Stimulated activated naive B cell treated with anti-CD40 and anti-IgM and Interleukin-4, amounts not matched to agents 10 μg/mL and 1 μg/mL and 100 μg/mL, for 72 hours (primary cell): ENCODE measurements around the gene THAP5.

Experiments
- ATAC-seq, 2 donors: fragments of 150-1000 bp; cut with Tn5 transposase; replicated peaks; 2 replicates each; pipeline ENCODE4 v1.10.0; 2021; ENCODE audit warnings: moderate library complexity in 1 of 2
- DNase-seq: peaks from one replicate; pipeline ENCODE4 v3.0.0; 2021
- H3K27ac Mint-ChIP-seq: one replicate; pipeline ENCODE4 v1.8.0; 2022; ENCODE audit warnings: mild to moderate bottlenecking, mixed read lengths
- H3K27me3 Mint-ChIP-seq, 2 donors: one replicate each; pipeline ENCODE4 v1.8.0; 2022; ENCODE audit warnings: mixed read lengths in 2 of 2
- H3K36me3 Mint-ChIP-seq, 2 donors: one replicate each; pipeline ENCODE4 v1.8.0; 2022; ENCODE audit warnings: mixed read lengths in 2 of 2, mild to moderate bottlenecking in 1 of 2
- H3K4me1 Mint-ChIP-seq, 2 donors: one replicate each; pipeline ENCODE4 v1.8.0; 2022; ENCODE audit warnings: mixed read lengths in 2 of 2, mild to moderate bottlenecking in 1 of 2
- H3K4me3 Mint-ChIP-seq, 2 donors: one replicate each; pipeline ENCODE4 v1.8.0; 2022; ENCODE audit warnings: mild to moderate bottlenecking in 2 of 2, mixed read lengths in 2 of 2, moderate library complexity in 1 of 2
- H3K9me3 Mint-ChIP-seq, 2 donors: one replicate each; pipeline ENCODE4 v1.8.0; 2022; ENCODE audit warnings: mixed read lengths in 2 of 2, mild to moderate bottlenecking in 1 of 2

Gene THAP5, protein sequence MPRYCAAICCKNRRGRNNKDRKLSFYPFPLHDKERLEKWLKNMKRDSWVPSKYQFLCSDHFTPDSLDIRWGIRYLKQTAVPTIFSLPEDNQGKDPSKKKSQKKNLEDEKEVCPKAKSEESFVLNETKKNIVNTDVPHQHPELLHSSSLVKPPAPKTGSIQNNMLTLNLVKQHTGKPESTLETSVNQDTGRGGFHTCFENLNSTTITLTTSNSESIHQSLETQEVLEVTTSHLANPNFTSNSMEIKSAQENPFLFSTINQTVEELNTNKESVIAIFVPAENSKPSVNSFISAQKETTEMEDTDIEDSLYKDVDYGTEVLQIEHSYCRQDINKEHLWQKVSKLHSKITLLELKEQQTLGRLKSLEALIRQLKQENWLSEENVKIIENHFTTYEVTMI

GRCh38 chr7:108569381-108570145 lies at the start of gene THAP5, which contains the start of gene DNAJB9:
Gene THAP5, minus strand, starts transcription at chr7:108569706. Its CDS starts 137 bp downstream, at chr7:108569569.
Gene DNAJB9, plus strand, starts transcription at chr7:108569874. Its CDS starts 1,853 bp downstream, at chr7:108571727.
- Mint-ChIP-seq H3K4me3 (peak within 1 kb of the TSS; percentile 96 to 97), H3K36me3 (peaks cover 8 to 28% of the 10 kb centered on the region in 2 donors), H3K9me3 (no peaks in the 10 kb centered on the region), H3K27ac (peak within 1 kb of the TSS; percentile 100), H3K27me3 (no peaks in the 10 kb centered on the region), H3K4me1 (peaks cover 10 to 24% of the 10 kb centered on the region in 2 donors)
- peak; percentile 100 for DNase-seq
- peak; percentile 92 to 93 for ATAC-seq

GRCh38 chr7:108618056-108618455 lies 48.5 kb upstream of the THAP5 start:
- H3K36me3 Mint-ChIP-seq, result no peaks in the 10 kb centered on the region
- no peaks in the 10 kb centered on the region for H3K9me3 Mint-ChIP-seq
- H3K4me1 Mint-ChIP-seq, result no peaks in the 10 kb centered on the region
- H3K4me3 Mint-ChIP-seq, result no peak overlapping the region
- ATAC-seq (no peak), DNase-seq (no peak)
- peak overlapping the region; percentile 14 for H3K27ac Mint-ChIP-seq
- peaks cover 6 to 11% of the 10 kb centered on the region in 2 donors for H3K27me3 Mint-ChIP-seq

- H3K4me1 Mint-ChIP-seq, result no peaks in the 10 kb centered on the region
- H3K36me3 Mint-ChIP-seq, result no peaks in the 10 kb centered on the region
- no peak for DNase-seq
- H3K27ac Mint-ChIP-seq, result no peak overlapping the region
- no peak for ATAC-seq
- H3K27me3 Mint-ChIP-seq, result peaks cover 6 to 11% of the 10 kb centered on the region in 2 donors
- H3K9me3 Mint-ChIP-seq, result no peaks in the 10 kb centered on the region
- no peak overlapping the region for H3K4me3 Mint-ChIP-seq
Measured at GRCh38 chr7:108614896-108615295, 45.4 kb upstream of the THAP5 start.

GRCh38 chr7:108613949-108614381 lies 44.5 kb upstream of the THAP5 start:
- no peak for DNase-seq
- no peak for ATAC-seq
- Mint-ChIP-seq H3K4me1 (no peaks in the 10 kb centered on the region), H3K27me3 (peaks cover 6 to 11% of the 10 kb centered on the region in 2 donors), H3K9me3 (no peaks in the 10 kb centered on the region), H3K27ac (no peak overlapping the region), H3K36me3 (no peaks in the 10 kb centered on the region), H3K4me3 (no peak overlapping the region)

- no peak overlapping the region for H3K27ac Mint-ChIP-seq
- H3K4me1 Mint-ChIP-seq, result no peaks in the 10 kb centered on the region
- H3K36me3 Mint-ChIP-seq, result no peaks in the 10 kb centered on the region
- ATAC-seq (peak; percentile 52 to 68), DNase-seq (no peak)
- H3K27me3 Mint-ChIP-seq, result peaks cover 5 to 10% of the 10 kb centered on the region in 2 donors
- no peaks in the 10 kb centered on the region for H3K9me3 Mint-ChIP-seq
- no peak overlapping the region for H3K4me3 Mint-ChIP-seq
Measured at GRCh38 chr7:108613147-108613948, 43.8 kb upstream of the THAP5 start.

GRCh38 chr7:108611268-108611667 lies 41.8 kb upstream of the THAP5 start:
- DNase-seq, result no peak
- Mint-ChIP-seq H3K9me3 (no peaks in the 10 kb centered on the region), H3K4me1 (no peaks in the 10 kb centered on the region), H3K36me3 (no peaks in the 10 kb centered on the region), H3K27me3 (peaks cover 4 to 10% of the 10 kb centered on the region in 2 donors), H3K27ac (no peak overlapping the region), H3K4me3 (no peak overlapping the region)
- no peak for ATAC-seq

DNA sequence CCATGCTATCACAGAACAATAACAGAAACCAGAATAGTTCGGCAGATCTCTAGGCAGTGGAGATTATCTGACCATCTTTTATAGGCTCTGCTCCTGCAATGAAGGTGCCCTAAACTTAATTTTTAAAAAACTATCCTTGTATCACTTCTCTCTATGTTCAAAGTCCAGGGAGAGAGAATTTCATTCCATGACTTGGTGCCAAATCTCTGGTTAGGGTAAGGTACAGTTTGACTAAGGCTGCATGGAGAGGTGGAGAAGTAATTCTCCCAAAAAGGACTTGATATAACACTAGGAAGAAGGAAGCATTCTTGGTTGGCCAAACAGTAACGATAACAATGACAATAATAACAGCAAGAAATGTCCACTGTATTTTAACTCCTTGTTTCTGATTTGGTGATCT lies 40.1 kb upstream of the THAP5 start:
- H3K27ac Mint-ChIP-seq, result no peak overlapping the region
- H3K4me3 Mint-ChIP-seq, result no peak overlapping the region
- peaks cover 4 to 10% of the 10 kb centered on the region in 2 donors for H3K27me3 Mint-ChIP-seq
- H3K9me3 Mint-ChIP-seq, result no peaks in the 10 kb centered on the region
- no peaks in the 10 kb centered on the region for H3K4me1 Mint-ChIP-seq
- ATAC-seq, result no peak
- DNase-seq, result no peak
- no peaks in the 10 kb centered on the region for H3K36me3 Mint-ChIP-seq

GRCh38 chr7:108605559-108606201 lies 36.2 kb upstream of the THAP5 start:
- Mint-ChIP-seq H3K27me3 (peaks cover 8 to 10% of the 10 kb centered on the region in 2 donors), H3K36me3 (no peaks in the 10 kb centered on the region), H3K9me3 (no peaks in the 10 kb centered on the region), H3K4me1 (peaks cover 0 to 4% of the 10 kb centered on the region in 2 donors), H3K4me3 (no peak overlapping the region), H3K27ac (no peak overlapping the region)
- DNase-seq (no peak), ATAC-seq (no peak)

GRCh38 chr7:108604307-108605077 lies 35.0 kb upstream of the THAP5 start:
- no peak overlapping the region for H3K27ac Mint-ChIP-seq
- ATAC-seq, result no peak
- no peaks in the 10 kb centered on the region for H3K36me3 Mint-ChIP-seq
- peaks cover 16 to 19% of the 10 kb centered on the region in 2 donors for H3K27me3 Mint-ChIP-seq
- no peak overlapping the region for H3K4me3 Mint-ChIP-seq
- DNase-seq, result no peak
- H3K4me1 Mint-ChIP-seq, result peaks cover 0 to 4% of the 10 kb centered on the region in 2 donors
- no peaks in the 10 kb centered on the region for H3K9me3 Mint-ChIP-seq

DNA sequence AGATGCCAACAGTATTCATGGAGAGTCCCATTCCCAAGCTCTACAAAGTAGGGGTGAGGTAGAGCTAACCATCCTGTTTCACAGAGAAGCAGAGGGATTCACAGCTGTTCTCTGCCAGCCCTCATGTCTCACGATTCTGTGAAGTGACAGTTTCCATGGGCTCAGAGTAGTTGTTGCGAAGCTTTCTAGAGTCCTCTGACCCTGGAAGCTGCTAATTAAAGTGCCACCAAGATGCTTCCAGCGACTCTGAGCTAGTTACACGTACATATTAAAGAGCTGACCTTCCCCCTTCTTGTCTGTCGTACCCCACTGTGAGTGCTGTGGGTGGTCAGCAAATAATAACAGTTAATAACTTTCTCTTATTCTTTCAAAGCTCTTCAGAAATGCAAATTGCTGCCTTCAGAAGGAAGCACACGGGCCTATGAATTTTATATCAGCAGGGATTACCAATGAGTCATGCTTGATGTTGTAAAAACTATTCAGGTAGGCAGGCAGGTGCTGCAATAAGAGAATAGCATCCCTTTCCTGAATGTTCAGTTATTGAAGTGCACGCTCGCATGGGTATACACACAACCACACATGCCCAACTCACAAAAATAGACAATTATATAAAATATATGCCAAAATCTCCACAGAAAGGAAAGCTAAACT lies 34.3 kb upstream of the THAP5 start:
- Mint-ChIP-seq H3K4me3 (no peak overlapping the region), H3K27ac (no peak overlapping the region), H3K9me3 (no peaks in the 10 kb centered on the region), H3K27me3 (peaks cover 19 to 21% of the 10 kb centered on the region in 2 donors), H3K4me1 (peaks cover 0 to 4% of the 10 kb centered on the region in 2 donors), H3K36me3 (no peaks in the 10 kb centered on the region)
- DNase-seq (no peak), ATAC-seq (no peak)

DNA sequence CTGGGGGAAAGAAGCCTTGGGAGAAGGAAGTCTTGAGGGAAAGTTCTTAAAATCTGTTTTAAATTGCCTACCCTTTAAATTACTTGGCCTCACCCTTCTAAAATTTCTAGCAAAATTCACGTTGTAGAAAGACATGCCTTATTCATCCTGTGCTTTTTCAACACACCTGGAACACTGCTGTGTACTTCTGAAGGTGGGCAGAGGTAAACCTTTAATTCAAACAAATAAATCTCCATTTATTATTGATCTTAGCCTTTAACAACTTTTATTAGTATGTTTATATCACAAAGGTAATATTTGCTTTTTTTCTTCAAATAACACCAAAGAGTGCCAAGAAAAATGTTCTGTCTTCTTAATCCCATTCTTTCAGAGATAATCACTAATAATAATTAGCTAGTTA lies 30.9 kb upstream of the THAP5 start:
- H3K27me3 Mint-ChIP-seq, result peaks cover 15 to 17% of the 10 kb centered on the region in 2 donors
- no peaks in the 10 kb centered on the region for H3K9me3 Mint-ChIP-seq
- ATAC-seq (no peak), DNase-seq (no peak)
- no peak overlapping the region for H3K27ac Mint-ChIP-seq
- peaks cover 0 to 4% of the 10 kb centered on the region in 2 donors for H3K4me1 Mint-ChIP-seq
- no peaks in the 10 kb centered on the region for H3K36me3 Mint-ChIP-seq
- H3K4me3 Mint-ChIP-seq, result no peak overlapping the region

- Mint-ChIP-seq H3K27ac (no peak overlapping the region), H3K36me3 (no peaks in the 10 kb centered on the region), H3K4me1 (peaks cover 0 to 4% of the 10 kb centered on the region in 2 donors), H3K9me3 (no peaks in the 10 kb centered on the region), H3K4me3 (no peak overlapping the region), H3K27me3 (peaks cover 15 to 22% of the 10 kb centered on the region in 2 donors)
- no peak for DNase-seq
- ATAC-seq, result no peak
Measured at GRCh38 chr7:108598914-108599580, 29.5 kb upstream of the THAP5 start.
